ENCODE results near the gene TECPR2. TPM values are rescaled to one million over a fixed set of nuclear protein-coding genes. Genes with fewer than 3 reads are reported as not detected.

Gene TECPR2
- polyA plus RNA-seq, 1 donor (not counting 4 experiments of a cell fraction or from before 2014, with no cell fraction given) = 8.3 TPM

DNA sequence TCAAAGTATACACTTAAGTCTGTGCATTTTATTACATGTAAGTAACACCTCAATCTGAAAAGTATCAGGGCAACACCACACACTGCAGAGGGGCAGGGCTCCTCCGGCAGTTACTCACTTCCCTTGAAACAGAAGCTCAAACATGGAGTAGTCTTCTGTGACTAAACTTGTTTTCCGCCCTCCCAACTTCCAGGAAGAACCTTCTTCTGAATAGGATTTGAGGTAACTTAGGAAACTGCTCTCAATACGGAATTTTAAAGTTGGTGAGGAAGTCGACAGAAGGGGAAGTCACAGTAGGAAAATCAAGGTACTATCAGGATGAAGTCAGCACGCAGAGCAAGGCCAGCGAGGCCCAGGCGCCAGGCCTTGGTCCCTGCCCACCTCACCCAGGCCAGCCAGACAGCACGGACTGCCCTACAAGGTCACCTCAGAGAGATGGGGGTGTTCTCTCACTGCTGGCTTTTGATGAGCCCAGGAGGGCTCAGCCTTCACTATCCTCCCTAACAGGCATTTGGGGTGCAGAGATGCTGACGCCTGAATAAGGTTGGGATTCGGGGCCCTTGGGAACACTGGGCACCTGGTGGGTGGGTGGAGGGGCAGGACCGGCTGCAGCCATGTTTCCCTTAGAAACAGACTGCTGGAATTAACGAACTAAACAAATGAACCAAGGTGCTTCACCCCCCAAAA is 141.0 kb downstream of the TECPR2 start:
- H3K4me2 ChIP-seq (ENCODE audit: control insufficient read depth, extremely low read depth, insufficient read depth, low read depth, low read length) = no peak overlapping the region
- peaks cover 4 to 5% of the 10 kb centered on the region in 2 experiments for H3K36me3 ChIP-seq (ENCODE audit: control insufficient read depth in 2 of 2, extremely low read depth in 1 of 2, insufficient read depth in 2 of 2, low read length in 2 of 2)
- no peaks in the 10 kb centered on the region for H4K20me1 ChIP-seq (ENCODE audit: control insufficient read depth, extremely low read depth, insufficient read depth, low read length)
- no peak overlapping the region for H2AFZ ChIP-seq (ENCODE audit: control insufficient read depth, low read length)
- no peaks in the 10 kb centered on the region for H3K9me1 ChIP-seq (ENCODE audit: control insufficient read depth, extremely low read depth, insufficient read depth, low read length)
- H3K27ac ChIP-seq (ENCODE audit: control insufficient read depth, insufficient read depth, low read length) = no peak overlapping the region
- peaks cover 35% of the 10 kb centered on the region for H3K4me1 ChIP-seq (ENCODE audit: control insufficient read depth, extremely low read depth, insufficient read depth, low read length)
- no peak for DNase-seq (ENCODE audit: low read depth, low spot score)
- H3K9me3 ChIP-seq (ENCODE audit: control insufficient read depth, low read depth, low read length) = no peaks in the 10 kb centered on the region
- H3K79me2 ChIP-seq (ENCODE audit: control insufficient read depth, insufficient read depth, low read length) = no peaks in the 10 kb centered on the region
- dilution Hi-C loops (cut with MboI; ENCODE audit: extremely low pct_ligation_motif_present, low sequenced_read_pairs) = no loop called here
- FAIRE-seq = peak; percentile 39
- no peaks in the 10 kb centered on the region for H3K27me3 ChIP-seq (ENCODE audit: control insufficient read depth, extremely low read depth, insufficient read depth, low read length)
- TF ChIP-seq, protein P1, sequence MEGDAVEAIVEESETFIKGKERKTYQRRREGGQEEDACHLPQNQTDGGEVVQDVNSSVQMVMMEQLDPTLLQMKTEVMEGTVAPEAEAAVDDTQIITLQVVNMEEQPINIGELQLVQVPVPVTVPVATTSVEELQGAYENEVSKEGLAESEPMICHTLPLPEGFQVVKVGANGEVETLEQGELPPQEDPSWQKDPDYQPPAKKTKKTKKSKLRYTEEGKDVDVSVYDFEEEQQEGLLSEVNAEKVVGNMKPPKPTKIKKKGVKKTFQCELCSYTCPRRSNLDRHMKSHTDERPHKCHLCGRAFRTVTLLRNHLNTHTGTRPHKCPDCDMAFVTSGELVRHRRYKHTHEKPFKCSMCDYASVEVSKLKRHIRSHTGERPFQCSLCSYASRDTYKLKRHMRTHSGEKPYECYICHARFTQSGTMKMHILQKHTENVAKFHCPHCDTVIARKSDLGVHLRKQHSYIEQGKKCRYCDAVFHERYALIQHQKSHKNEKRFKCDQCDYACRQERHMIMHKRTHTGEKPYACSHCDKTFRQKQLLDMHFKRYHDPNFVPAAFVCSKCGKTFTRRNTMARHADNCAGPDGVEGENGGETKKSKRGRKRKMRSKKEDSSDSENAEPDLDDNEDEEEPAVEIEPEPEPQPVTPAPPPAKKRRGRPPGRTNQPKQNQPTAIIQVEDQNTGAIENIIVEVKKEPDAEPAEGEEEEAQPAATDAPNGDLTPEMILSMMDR (optimal IDR thresholded peaks at IDR 0.05 in 1 of 3, IDR thresholded peaks at IDR 0.05 in 1 of 3, conservative IDR thresholded peaks at IDR 0.05 in 1 of 3; ENCODE audit: extremely low read depth in 1 of 3, insufficient read depth in 2 of 3, low read length in 3 of 3) = no peak
- no peak for TF ChIP-seq EZH2 (IDR thresholded peaks at IDR 0.05; ENCODE audit: low read length)
- no peak overlapping the region for H3K4me3 ChIP-seq (ENCODE audit: control insufficient read depth in 2 of 3, extremely low read depth in 1 of 3, insufficient read depth in 2 of 3, low read depth in 1 of 3, low read length in 3 of 3)
- H3K9ac ChIP-seq (ENCODE audit: control insufficient read depth, extremely low read depth, insufficient read depth, low read length) = no peak overlapping the region

DNA sequence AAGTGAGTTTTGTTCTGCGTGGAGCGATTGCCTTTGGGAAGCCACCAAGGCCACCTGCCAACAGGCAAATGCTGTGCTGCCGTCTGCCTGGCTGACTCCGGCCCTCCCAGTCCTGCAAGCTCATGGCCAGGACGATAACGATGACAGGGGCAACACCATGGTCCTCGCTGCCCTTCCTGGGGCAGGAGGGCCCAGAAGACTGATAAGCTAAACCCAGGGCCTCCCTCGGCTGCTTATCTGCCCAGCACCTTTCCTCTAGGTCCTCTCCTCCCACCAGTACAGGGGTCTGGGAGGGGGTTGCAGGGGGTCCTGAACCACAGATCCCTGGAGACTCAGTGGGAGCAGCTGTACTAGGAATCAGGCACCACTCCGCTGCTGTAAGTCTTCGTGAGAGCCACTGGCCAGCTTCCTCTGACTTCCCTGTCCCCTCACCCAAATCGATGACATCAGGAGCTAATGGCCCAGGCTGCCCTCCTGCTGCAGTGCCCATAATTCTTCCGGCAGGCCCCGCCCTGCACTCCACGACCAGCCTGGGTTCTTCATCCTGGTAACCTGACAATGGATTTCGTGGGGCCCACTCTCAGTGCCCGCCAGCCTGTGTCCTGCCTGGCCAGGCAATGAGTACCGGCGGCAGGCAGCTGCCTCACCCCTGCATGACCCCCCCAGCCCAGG is 141.7 kb downstream of the TECPR2 start:
- Histone ChIP-seq H2AFZ (ENCODE audit: control insufficient read depth, low read length) (no peak overlapping the region), H3K9me1 (ENCODE audit: control insufficient read depth, extremely low read depth, insufficient read depth, low read length) (no peaks in the 10 kb centered on the region), H4K20me1 (ENCODE audit: control insufficient read depth, extremely low read depth, insufficient read depth, low read length) (no peaks in the 10 kb centered on the region), H3K36me3 (ENCODE audit: control insufficient read depth in 2 of 2, extremely low read depth in 1 of 2, insufficient read depth in 2 of 2, low read length in 2 of 2) (peaks cover 3 to 4% of the 10 kb centered on the region in 2 experiments), H3K27me3 (ENCODE audit: control insufficient read depth, extremely low read depth, insufficient read depth, low read length) (no peaks in the 10 kb centered on the region), H3K9me3 (ENCODE audit: control insufficient read depth, low read depth, low read length) (no peaks in the 10 kb centered on the region), H3K79me2 (ENCODE audit: control insufficient read depth, insufficient read depth, low read length) (no peaks in the 10 kb centered on the region), H3K9ac (ENCODE audit: control insufficient read depth, extremely low read depth, insufficient read depth, low read length) (no peak overlapping the region), H3K4me1 (ENCODE audit: control insufficient read depth, extremely low read depth, insufficient read depth, low read length) (peaks cover 37% of the 10 kb centered on the region), H3K27ac (ENCODE audit: control insufficient read depth, insufficient read depth, low read length) (no peak overlapping the region), H3K4me2 (ENCODE audit: control insufficient read depth, extremely low read depth, insufficient read depth, low read depth, low read length) (no peak overlapping the region), H3K4me3 (ENCODE audit: control insufficient read depth in 2 of 3, extremely low read depth in 1 of 3, insufficient read depth in 2 of 3, low read depth in 1 of 3, low read length in 3 of 3) (no peak overlapping the region)
- TF ChIP-seq, protein P1 (optimal IDR thresholded peaks at IDR 0.05 in 1 of 3, IDR thresholded peaks at IDR 0.05 in 1 of 3, conservative IDR thresholded peaks at IDR 0.05 in 1 of 3; ENCODE audit: extremely low read depth in 1 of 3, insufficient read depth in 2 of 3, low read length in 3 of 3) = no peak
- TF ChIP-seq EZH2 (IDR thresholded peaks at IDR 0.05; ENCODE audit: low read length) = no peak
- dilution Hi-C loops (cut with MboI; ENCODE audit: extremely low pct_ligation_motif_present, low sequenced_read_pairs) = no loop called here
- FAIRE-seq (no peak), DNase-seq (ENCODE audit: low read depth, low spot score) (no peak)
